ENCODE results near the gene SPDL1. TPM values are rescaled to one million over a fixed set of nuclear protein-coding genes. Genes with fewer than 3 reads are reported as not detected.

The SPDL1 gene
- total and polyA plus RNA-seq, 7 experiments from 2014 or later = 6.6 to 27.2 (median 11.1) TPM

- no peaks in the 10 kb centered on the region for H3K9me3 ChIP-seq (ENCODE audit: control insufficient read depth in 2 of 3, low read length in 3 of 3)
- H3K36me3 Mint-ChIP-seq = no peaks in the 10 kb centered on the region
- no peak overlapping the region for H3K27ac ChIP-seq (ENCODE audit: low read depth, low read length)
- no peak overlapping the region for H3K27ac Mint-ChIP-seq
- peaks cover 0 to 3% (median 0%) of the 10 kb centered on the region in 11 donors for H3K9me3 Mint-ChIP-seq
- no peak for DNase-seq
- intact Hi-C loops (cut with micrococcal nuclease) = no loop called here
- H3K4me1 ChIP-seq (ENCODE audit: control insufficient read depth in 2 of 2, insufficient read depth in 2 of 2, low read length in 2 of 2) = no peaks in the 10 kb centered on the region
- peaks cover 0 to 3% of the 10 kb centered on the region in 2 donors for H3K27me3 ChIP-seq (ENCODE audit: control insufficient read depth in 2 of 2, insufficient read depth in 2 of 2, low read length in 2 of 2)
- H3K36me3 ChIP-seq (ENCODE audit: control insufficient read depth in 2 of 3, insufficient read depth in 3 of 3, low read length in 3 of 3) = no peaks in the 10 kb centered on the region
- H3K4me3 Mint-ChIP-seq = no peak overlapping the region
- no peak overlapping the region for H3K4me3 ChIP-seq (ENCODE audit: low read length)
- ChIA-PET POLR2A (no interaction called here), CTCF (interaction anchor here (0.6 kb wide), 1 partner anchor 38 kb away, joined by 4 read pairs; no protein-coding TSS in a partner anchor)
- ATAC-seq = no peak
- peaks cover 29 to 47% (median 40%) of the 10 kb centered on the region in 5 donors for H3K27me3 Mint-ChIP-seq
- H3K4me1 Mint-ChIP-seq = no peaks in the 10 kb centered on the region
Observed at GRCh38 chr5:169544264-169544950, 39.2 kb upstream of the SPDL1 start.

- no peak overlapping the region for H3K27ac Mint-ChIP-seq
Observed at GRCh38 chr5:169545762-169546161, 37.8 kb upstream of the SPDL1 start.

GRCh38 chr5:169546346-169546745 is 37.2 kb upstream of the SPDL1 start:
- ChIA-PET CTCF (no interaction called here), POLR2A (no interaction called here)
- ATAC-seq = no peak
- Mint-ChIP-seq H3K4me3 (no peak overlapping the region), H3K27ac (no peak overlapping the region), H3K36me3 (no peaks in the 10 kb centered on the region), H3K27me3 (peaks cover 44 to 61% (median 55%) of the 10 kb centered on the region in 5 donors), H3K4me1 (no peaks in the 10 kb centered on the region), H3K9me3 (no peaks in the 10 kb centered on the region)
- intact Hi-C loops (cut with micrococcal nuclease) = no loop called here
- H3K4me3 ChIP-seq (ENCODE audit: low read length) = no peak overlapping the region
- H3K27me3 ChIP-seq (ENCODE audit: control insufficient read depth in 2 of 2, insufficient read depth in 2 of 2, low read length in 2 of 2) = peaks cover 0 to 3% of the 10 kb centered on the region in 2 donors
- no peaks in the 10 kb centered on the region for H3K9me3 ChIP-seq (ENCODE audit: control insufficient read depth in 2 of 3, low read length in 3 of 3)
- no peak overlapping the region for H3K27ac ChIP-seq (ENCODE audit: low read depth, low read length)
- H3K4me1 ChIP-seq (ENCODE audit: control insufficient read depth in 2 of 2, insufficient read depth in 2 of 2, low read length in 2 of 2) = no peaks in the 10 kb centered on the region
- DNase-seq = no peak
- H3K36me3 ChIP-seq (ENCODE audit: control insufficient read depth in 2 of 3, insufficient read depth in 3 of 3, low read length in 3 of 3) = no peaks in the 10 kb centered on the region

More at GRCh38 chr5:169545762-169546161, 37.8 kb upstream of the SPDL1 start:
- no peaks in the 10 kb centered on the region for H3K9me3 Mint-ChIP-seq
- ChIA-PET CTCF (interaction anchor here (0.7 kb wide), 1 partner anchor 440 kb away, joined by 4 read pairs; no protein-coding TSS in a partner anchor), POLR2A (no interaction called here)
- H3K36me3 Mint-ChIP-seq = no peaks in the 10 kb centered on the region
- Histone ChIP-seq H3K27me3 (ENCODE audit: control insufficient read depth in 2 of 2, insufficient read depth in 2 of 2, low read length in 2 of 2) (peaks cover 0 to 3% of the 10 kb centered on the region in 2 donors), H3K4me1 (ENCODE audit: control insufficient read depth in 2 of 2, insufficient read depth in 2 of 2, low read length in 2 of 2) (no peaks in the 10 kb centered on the region), H3K9me3 (ENCODE audit: control insufficient read depth in 2 of 3, low read length in 3 of 3) (no peaks in the 10 kb centered on the region), H3K36me3 (ENCODE audit: control insufficient read depth in 2 of 3, insufficient read depth in 3 of 3, low read length in 3 of 3) (no peaks in the 10 kb centered on the region), H3K4me3 (ENCODE audit: low read length) (no peak overlapping the region), H3K27ac (ENCODE audit: low read depth, low read length) (no peak overlapping the region)
- ATAC-seq (no peak), DNase-seq (no peak)
- H3K4me1 Mint-ChIP-seq = no peaks in the 10 kb centered on the region
- peaks cover 39 to 55% (median 51%) of the 10 kb centered on the region in 5 donors for H3K27me3 Mint-ChIP-seq
- intact Hi-C loops (cut with micrococcal nuclease) = no loop called here
- no peak overlapping the region for H3K4me3 Mint-ChIP-seq

GRCh38 chr5:169547508-169547907 is 36.1 kb upstream of the SPDL1 start:
- no peaks in the 10 kb centered on the region for H3K9me3 ChIP-seq (ENCODE audit: control insufficient read depth in 2 of 3, low read length in 3 of 3)
- intact Hi-C loops (cut with micrococcal nuclease) = no loop called here
- no peaks in the 10 kb centered on the region for H3K36me3 Mint-ChIP-seq
- H3K4me1 ChIP-seq (ENCODE audit: control insufficient read depth in 2 of 2, insufficient read depth in 2 of 2, low read length in 2 of 2) = no peaks in the 10 kb centered on the region
- no peak overlapping the region for H3K4me3 Mint-ChIP-seq
- H3K36me3 ChIP-seq (ENCODE audit: control insufficient read depth in 2 of 3, insufficient read depth in 3 of 3, low read length in 3 of 3) = no peaks in the 10 kb centered on the region
- H3K4me3 ChIP-seq (ENCODE audit: low read length) = no peak overlapping the region
- ChIA-PET CTCF (no interaction called here), POLR2A (no interaction called here)
- no peak overlapping the region for H3K27ac Mint-ChIP-seq
- ATAC-seq (no peak), DNase-seq (no peak)
- H3K27me3 ChIP-seq (ENCODE audit: control insufficient read depth in 2 of 2, insufficient read depth in 2 of 2, low read length in 2 of 2) = peaks cover 0 to 3% of the 10 kb centered on the region in 2 donors
- H3K4me1 Mint-ChIP-seq = no peaks in the 10 kb centered on the region
- peaks cover 52 to 68% (median 61%) of the 10 kb centered on the region in 5 donors for H3K27me3 Mint-ChIP-seq
- no peak overlapping the region for H3K27ac ChIP-seq (ENCODE audit: low read depth, low read length)
- H3K9me3 Mint-ChIP-seq = peaks cover 0 to 3% (median 0%) of the 10 kb centered on the region in 11 donors

GRCh38 chr5:169548315-169548714 is 35.3 kb upstream of the SPDL1 start:
- H3K9me3 ChIP-seq (ENCODE audit: control insufficient read depth in 2 of 3, low read length in 3 of 3) = no peaks in the 10 kb centered on the region
- H3K27ac Mint-ChIP-seq = no peak overlapping the region
- intact Hi-C loops (cut with micrococcal nuclease) = no loop called here
- H3K9me3 Mint-ChIP-seq = peaks cover 0 to 3% (median 0%) of the 10 kb centered on the region in 11 donors
- no peaks in the 10 kb centered on the region for H3K36me3 Mint-ChIP-seq
- no peaks in the 10 kb centered on the region for H3K4me1 Mint-ChIP-seq
- CTCF ChIA-PET = no interaction called here
- POLR2A ChIA-PET = no interaction called here
- H3K4me1 ChIP-seq (ENCODE audit: control insufficient read depth in 2 of 2, insufficient read depth in 2 of 2, low read length in 2 of 2) = no peaks in the 10 kb centered on the region
- no peak overlapping the region for H3K27ac ChIP-seq (ENCODE audit: low read depth, low read length)
- H3K4me3 Mint-ChIP-seq = no peak overlapping the region
- no peak overlapping the region for H3K4me3 ChIP-seq (ENCODE audit: low read length)
- DNase-seq = no peak
- ATAC-seq = no peak
- peaks cover 60 to 75% (median 65%) of the 10 kb centered on the region in 5 donors for H3K27me3 Mint-ChIP-seq
- H3K36me3 ChIP-seq (ENCODE audit: control insufficient read depth in 2 of 3, insufficient read depth in 3 of 3, low read length in 3 of 3) = no peaks in the 10 kb centered on the region
- peaks cover 0 to 3% of the 10 kb centered on the region in 2 donors for H3K27me3 ChIP-seq (ENCODE audit: control insufficient read depth in 2 of 2, insufficient read depth in 2 of 2, low read length in 2 of 2)

- Mint-ChIP-seq H3K27ac (no peak overlapping the region), H3K27me3 (peaks cover 59 to 74% (median 61%) of the 10 kb centered on the region in 5 donors), H3K36me3 (no peaks in the 10 kb centered on the region), H3K9me3 (peaks cover 0 to 4% (median 0%) of the 10 kb centered on the region in 11 donors), H3K4me3 (no peak overlapping the region), H3K4me1 (no peaks in the 10 kb centered on the region)
- ChIA-PET CTCF (no interaction called here), POLR2A (no interaction called here)
- Histone ChIP-seq H3K27ac (ENCODE audit: low read depth, low read length) (no peak overlapping the region), H3K9me3 (ENCODE audit: control insufficient read depth in 2 of 3, low read length in 3 of 3) (no peaks in the 10 kb centered on the region), H3K4me3 (ENCODE audit: low read length) (no peak overlapping the region), H3K27me3 (ENCODE audit: control insufficient read depth in 2 of 2, insufficient read depth in 2 of 2, low read length in 2 of 2) (peaks cover 0 to 3% of the 10 kb centered on the region in 2 donors), H3K36me3 (ENCODE audit: control insufficient read depth in 2 of 3, insufficient read depth in 3 of 3, low read length in 3 of 3) (no peaks in the 10 kb centered on the region), H3K4me1 (ENCODE audit: control insufficient read depth in 2 of 2, insufficient read depth in 2 of 2, low read length in 2 of 2) (no peaks in the 10 kb centered on the region)
- DNase-seq = no peak
- intact Hi-C loops (cut with micrococcal nuclease) = no loop called here
- no peak for ATAC-seq
Observed at GRCh38 chr5:169549453-169550100, 34.0 kb upstream of the SPDL1 start.
